GM18867 (cell line): ENCODE results near the gene MYZAP.

Experiments used
- ATAC-seq: cut with Tn5 transposase; IDR thresholded peaks from one replicate; pipeline ENCODE4 v1.9.1; 2021; ENCODE audit warnings: mild to moderate bottlenecking, moderate library complexity; ENCODE audit not compliant: unreplicated experiment

Gene MYZAP, protein sequence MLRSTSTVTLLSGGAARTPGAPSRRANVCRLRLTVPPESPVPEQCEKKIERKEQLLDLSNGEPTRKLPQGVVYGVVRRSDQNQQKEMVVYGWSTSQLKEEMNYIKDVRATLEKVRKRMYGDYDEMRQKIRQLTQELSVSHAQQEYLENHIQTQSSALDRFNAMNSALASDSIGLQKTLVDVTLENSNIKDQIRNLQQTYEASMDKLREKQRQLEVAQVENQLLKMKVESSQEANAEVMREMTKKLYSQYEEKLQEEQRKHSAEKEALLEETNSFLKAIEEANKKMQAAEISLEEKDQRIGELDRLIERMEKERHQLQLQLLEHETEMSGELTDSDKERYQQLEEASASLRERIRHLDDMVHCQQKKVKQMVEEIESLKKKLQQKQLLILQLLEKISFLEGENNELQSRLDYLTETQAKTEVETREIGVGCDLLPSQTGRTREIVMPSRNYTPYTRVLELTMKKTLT

GRCh38 chr15:57591822-57592367 is at the start of gene MYZAP:
Gene MYZAP, plus strand, starts transcription at chr15:57591904. Its CDS starts 131 bp downstream, at chr15:57592035.
- ATAC-seq, result no peak

- no peak for ATAC-seq
Observed at GRCh38 chr15:57542505-57542817, 49.2 kb upstream of the MYZAP start.

GRCh38 chr15:57544848-57545480 is 46.7 kb upstream of the MYZAP start:
- ATAC-seq, result no peak

GRCh38 chr15:57545995-57546394 is 45.7 kb upstream of the MYZAP start:
- ATAC-seq, result no peak

DNA sequence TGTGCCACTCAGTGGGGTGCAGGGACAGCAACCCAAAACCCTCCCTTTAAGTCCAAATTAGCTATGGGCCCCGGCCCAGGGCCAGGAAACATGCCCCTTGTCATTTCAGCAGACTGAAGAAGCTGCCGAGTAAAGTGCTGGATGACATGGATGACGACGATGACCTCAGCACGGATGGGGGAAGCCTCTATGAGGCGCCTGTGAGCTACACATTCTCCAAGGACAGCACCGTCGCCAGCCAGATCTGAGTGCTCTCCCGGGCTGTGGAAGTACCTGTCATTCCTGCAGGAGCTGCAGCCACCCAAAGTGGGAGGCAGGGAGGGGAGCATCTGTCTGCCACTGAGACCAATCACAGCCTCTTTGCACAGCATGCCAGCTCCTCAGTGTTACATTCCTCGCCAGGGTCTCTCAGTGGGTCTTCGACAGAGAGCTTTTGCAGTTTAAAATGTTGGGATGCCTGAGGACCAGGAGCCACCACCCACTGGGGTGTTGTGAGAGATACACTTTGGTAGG is 44.4 kb upstream of the MYZAP start:
- ATAC-seq, result no peak

DNA sequence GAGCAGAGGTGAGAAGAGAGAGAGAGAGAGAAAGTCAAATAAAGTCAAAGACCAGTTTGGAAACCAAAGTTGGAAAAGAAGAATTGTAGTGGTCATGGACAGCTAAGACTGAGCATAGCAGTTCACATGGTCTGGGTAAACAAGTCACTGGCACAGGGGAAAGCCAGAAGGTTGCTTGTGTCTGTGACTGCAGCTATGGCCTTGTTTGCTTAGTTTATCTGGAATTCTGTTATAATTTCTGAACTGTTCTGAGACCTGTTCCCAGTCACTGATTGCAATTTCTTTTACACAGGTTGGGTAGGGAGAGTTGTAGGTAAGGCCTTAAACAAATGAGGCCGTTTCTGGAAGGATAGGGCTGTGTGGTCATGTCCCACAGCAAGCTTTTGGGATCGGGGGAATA is 43.4 kb upstream of the MYZAP start:
- ATAC-seq, result no peak

DNA sequence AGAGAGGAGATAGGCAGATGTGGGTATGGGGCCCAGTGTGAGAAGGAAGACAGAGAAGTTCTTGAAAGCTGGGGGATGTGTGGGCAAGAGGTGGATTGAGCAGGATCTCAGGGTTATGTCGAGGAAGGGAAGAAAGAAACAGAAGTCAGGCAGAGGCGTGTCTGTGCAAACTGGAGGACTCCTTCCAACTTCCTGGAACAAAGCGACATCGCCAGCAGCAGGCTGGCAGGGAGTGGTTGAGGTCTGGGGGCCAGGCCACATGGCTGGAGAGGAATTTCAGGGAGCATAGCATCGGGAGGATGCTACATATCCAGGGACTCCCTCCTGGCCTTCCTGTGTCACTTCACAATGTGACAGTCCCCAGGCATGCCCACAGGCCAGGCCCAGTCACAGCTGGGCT is 42.9 kb upstream of the MYZAP start:
- ATAC-seq, result no peak

DNA sequence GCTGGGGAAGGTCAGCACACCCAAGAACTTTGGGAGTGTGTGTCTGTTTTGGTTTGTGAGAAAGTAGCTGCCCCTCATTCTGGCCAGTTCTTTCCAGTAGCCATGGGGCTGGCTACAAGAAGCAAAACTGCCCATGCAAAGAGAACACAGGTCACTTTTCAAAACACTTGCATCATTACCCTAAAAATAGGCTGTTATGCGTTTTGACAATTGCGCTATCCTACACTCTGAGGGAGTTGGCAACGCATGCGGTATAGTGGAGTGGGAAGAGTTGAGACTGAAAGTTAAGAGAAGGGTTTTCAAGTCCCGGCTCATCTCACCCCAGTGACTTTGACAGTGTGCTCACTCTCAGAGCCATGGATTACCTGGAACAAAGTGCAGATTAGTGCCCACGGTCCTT is 41.8 kb upstream of the MYZAP start:
- ATAC-seq, result no peak

GRCh38 chr15:57550640-57551039 is 41.1 kb upstream of the MYZAP start:
- no peak for ATAC-seq

DNA sequence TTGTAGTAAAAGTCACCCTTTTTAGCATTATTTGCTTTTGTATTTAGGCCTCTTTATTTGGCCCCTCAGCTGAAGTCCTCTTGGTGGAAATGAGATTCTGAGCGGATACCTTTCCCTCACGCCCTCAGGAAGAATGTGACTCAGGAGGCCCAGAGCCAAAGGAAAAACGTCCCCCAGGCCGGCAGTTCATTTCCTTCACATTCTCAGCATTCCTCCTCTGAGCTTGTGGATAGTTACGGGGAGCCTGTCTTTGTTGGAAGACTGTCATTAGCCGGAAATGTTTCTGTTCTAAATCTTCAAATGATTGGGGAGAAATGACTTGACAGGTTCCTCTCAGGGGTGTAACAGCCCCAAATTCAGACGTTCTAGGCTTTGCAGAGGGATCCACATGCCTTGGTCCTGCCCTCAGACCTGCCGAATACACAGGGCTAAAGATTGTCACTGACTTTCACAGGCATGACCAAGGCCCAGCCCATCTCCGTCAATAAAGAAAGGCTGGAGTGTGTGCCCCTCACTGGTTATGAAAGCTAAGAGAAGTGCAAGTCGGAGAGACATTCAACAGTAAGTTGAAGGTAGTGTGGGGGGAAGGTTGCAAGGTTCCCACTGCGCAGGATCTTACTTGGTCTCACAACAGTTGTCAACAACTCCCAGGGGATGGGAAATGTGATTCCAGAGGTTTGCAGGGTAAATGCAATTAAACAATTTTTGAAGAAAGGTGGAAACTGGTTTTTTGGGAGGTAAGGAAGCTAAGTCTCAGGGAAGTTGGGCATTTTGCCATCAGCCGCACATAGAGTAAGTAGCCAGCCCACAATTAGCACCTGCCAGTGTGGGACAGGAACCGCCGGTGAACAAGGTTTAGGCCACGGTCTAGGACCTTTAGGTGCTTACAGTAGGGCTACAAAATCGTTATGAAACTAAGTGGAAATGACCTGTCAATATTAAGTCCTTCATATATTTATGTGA is 39.7 kb upstream of the MYZAP start:
- no peak for ATAC-seq

DNA sequence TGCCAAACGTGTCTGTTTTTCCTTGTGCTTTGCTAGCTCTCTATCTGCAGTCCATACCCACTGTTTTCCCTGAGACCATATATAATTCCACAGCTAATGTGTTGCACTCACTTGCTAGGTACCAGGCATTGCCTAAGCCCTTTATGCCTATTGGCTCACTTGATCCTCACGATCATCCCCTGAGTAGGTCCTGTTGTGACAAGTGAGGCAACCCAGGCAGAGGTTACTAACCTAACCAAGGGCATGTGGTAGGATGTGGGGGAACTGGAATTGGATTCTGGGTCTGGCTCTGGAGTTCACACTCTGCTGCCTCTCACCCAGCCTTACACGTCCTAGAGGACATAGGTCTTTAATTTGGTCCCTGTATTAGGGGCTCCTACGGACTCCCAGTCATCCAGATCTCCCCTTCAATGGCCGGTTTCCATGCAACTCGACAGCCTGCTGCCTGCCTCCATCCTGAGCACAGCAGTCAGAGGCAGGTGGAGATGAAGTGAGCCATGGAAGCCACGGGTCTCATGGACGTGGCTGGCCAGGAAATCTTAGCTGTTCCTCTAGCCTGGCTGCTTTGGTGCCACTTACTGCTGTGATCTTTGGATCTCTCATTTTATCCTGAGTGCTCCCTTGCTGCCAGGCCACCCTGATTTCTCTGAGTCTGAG is 38.9 kb upstream of the MYZAP start:
- ATAC-seq, result no peak

- ATAC-seq, result no peak
Observed at GRCh38 chr15:57553526-57553925, 38.2 kb upstream of the MYZAP start.

GRCh38 chr15:57554063-57554811 is 37.5 kb upstream of the MYZAP start:
- no peak for ATAC-seq

GRCh38 chr15:57554812-57555179 is 36.9 kb upstream of the MYZAP start:
- ATAC-seq, result no peak

DNA sequence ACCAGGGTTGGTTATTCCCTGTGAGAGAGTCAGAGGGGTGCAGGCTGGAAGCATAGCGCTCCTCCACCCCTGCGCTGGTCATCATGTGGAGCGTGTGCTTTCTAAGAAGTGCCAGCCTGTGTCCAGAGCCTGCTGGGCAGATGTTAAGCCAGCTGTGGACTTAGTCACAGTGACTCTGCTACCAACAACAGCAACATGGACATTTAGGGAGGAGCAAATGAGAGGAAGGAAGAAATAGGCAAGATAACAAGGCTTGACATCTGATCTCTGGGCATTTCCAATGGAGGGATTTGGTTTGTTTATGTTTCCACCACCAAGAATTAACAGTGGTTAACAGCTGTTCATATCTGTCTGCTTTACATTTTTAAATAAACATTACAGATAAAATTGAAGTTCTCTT is 36.4 kb upstream of the MYZAP start:
- ATAC-seq, result no peak

DNA sequence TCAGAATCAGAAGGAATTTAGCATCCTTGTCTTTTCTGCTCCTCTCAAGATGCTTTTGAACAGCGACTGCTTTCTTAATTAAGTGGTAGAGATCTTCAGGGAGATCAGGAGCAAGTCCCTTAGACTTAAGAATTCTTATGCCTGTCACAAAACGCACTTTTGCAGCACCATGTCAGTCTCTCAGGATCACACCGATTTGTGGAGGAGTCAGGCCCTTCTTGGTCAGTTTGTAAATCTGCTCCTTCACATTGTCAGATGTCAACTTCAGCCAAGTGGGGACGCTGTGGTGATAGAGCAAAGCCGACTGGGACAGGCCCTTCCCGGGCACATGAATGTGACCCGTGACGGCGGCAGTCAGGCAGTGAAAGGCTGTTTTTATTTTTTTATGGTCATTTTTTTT is 35.7 kb upstream of the MYZAP start:
- no peak for ATAC-seq

GRCh38 chr15:57557267-57557666 is 34.4 kb upstream of the MYZAP start:
- no peak for ATAC-seq

- no peak for ATAC-seq
Observed at GRCh38 chr15:57557810-57558209, 33.9 kb upstream of the MYZAP start.

DNA sequence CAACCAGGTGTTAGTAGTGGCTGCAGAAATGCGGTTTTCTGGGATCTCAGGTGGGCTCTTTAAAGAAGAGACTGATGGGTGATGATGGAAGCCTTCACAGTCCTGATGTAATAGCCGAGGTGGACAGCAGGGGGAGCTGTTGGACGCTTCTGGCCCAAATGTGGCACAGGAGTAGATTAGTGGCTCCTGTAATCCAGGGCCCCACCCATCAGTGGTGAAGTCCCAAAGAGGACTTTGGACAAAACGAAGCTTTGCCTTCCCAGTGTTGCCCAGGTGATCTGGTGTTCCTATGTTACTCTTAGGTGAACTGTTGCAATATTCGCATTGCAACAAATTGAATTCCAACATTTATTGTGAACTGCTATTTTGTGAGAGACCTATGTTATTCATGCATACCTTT is 31.8 kb upstream of the MYZAP start:
- ATAC-seq, result no peak
